AG04450 (cell line): ENCODE measurements around the gene ZFP91. TPM values are rescaled to one million over a fixed set of nuclear protein-coding genes. Genes with fewer than 3 reads are reported as not detected.

Experiments
- CTCF ChIA-PET: fragments of 300-600, 350-600 bp; formaldehyde crosslinking; extraction: SDS; loops from one replicate; lab custom pipeline; 2022; ENCODE audit warnings: antibody characterized with exemption, inconsistent platforms; lab: Charles Lee
- POLR2A ChIA-PET: fragments of 350-600 bp; formaldehyde crosslinking; extraction: SDS; loops from one replicate; lab custom pipeline; 2021; ENCODE audit warnings: antibody characterized with exemption, inconsistent platforms; lab: Yijun Ruan, JAX
- DNase-seq: peaks from one replicate; pipeline ENCODE4 v3.0.0-alpha.2; 2011; ENCODE audit warnings: low read depth, low spot score
- H3K27ac ChIP-seq: one replicate; pipeline ENCODE4 v1.5.1; 2012; ENCODE audit warnings: low read depth, low read length, control low read depth
- H3K27me3 ChIP-seq: one replicate; pipeline ENCODE4 v1.6.0; 2012; ENCODE audit warnings: low read length; ENCODE audit not compliant: control insufficient read depth, insufficient read depth
- H3K4me3 ChIP-seq: 2 replicates; pipeline ENCODE4 v1.5.1; 2011; ENCODE audit warnings: mild to moderate bottlenecking, low read depth, low read length, control low read depth
- H3K9me3 ChIP-seq: 2 replicates; pipeline ENCODE4 v1.5.1; 2012; ENCODE audit warnings: low read length; ENCODE audit not compliant: control insufficient read depth, insufficient read depth
- polyA plus RNA-seq: library from polyadenylated mRNA; depleted of rRNA; stranded (reverse); fragments of >200 nt; gene quantifications from 2 replicates; pipeline ENCODE4 v1.2.3, GENCODE V29; 2011; rRNA removed
- TF ChIP-seq, protein P1 (sequence below): IDR thresholded peaks from 2 replicates; pipeline ENCODE4 v1.5.1; 2011; ENCODE audit warnings: low read depth, low read length, control low read depth, inconsistent platforms

ZFP91 gene
- polyA plus RNA-seq, 1 experiment = 47.9 TPM

- no peak for DNase-seq
- TF ChIP-seq, protein P1, sequence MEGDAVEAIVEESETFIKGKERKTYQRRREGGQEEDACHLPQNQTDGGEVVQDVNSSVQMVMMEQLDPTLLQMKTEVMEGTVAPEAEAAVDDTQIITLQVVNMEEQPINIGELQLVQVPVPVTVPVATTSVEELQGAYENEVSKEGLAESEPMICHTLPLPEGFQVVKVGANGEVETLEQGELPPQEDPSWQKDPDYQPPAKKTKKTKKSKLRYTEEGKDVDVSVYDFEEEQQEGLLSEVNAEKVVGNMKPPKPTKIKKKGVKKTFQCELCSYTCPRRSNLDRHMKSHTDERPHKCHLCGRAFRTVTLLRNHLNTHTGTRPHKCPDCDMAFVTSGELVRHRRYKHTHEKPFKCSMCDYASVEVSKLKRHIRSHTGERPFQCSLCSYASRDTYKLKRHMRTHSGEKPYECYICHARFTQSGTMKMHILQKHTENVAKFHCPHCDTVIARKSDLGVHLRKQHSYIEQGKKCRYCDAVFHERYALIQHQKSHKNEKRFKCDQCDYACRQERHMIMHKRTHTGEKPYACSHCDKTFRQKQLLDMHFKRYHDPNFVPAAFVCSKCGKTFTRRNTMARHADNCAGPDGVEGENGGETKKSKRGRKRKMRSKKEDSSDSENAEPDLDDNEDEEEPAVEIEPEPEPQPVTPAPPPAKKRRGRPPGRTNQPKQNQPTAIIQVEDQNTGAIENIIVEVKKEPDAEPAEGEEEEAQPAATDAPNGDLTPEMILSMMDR = no peak
- H3K27ac ChIP-seq = no peak overlapping the region
- ChIA-PET POLR2A (no interaction called here), CTCF (interaction anchor here (0.9 to 1.3 kb wide), 5 partner anchors 9 to 246 kb away, joined by 3 to 4 read pairs (median 3); no protein-coding TSS in a partner anchor)
- no peak overlapping the region for H3K4me3 ChIP-seq
- H3K9me3 ChIP-seq = no peaks in the 10 kb centered on the region
- H3K27me3 ChIP-seq = no peaks in the 10 kb centered on the region
Measured at GRCh38 chr11:58659910-58660570, 81.2 kb downstream of the ZFP91 start.

Other genes with a start within 250 kb of the ZFP91 start
- not detected in 2 replicates for gene OR5B17, start 220.0 kb upstream of the ZFP91 start, polyA plus RNA-seq
- gene OR5B3, start 172.2 kb upstream of the ZFP91 start, polyA plus RNA-seq = not detected in 2 replicates
- gene OR5B2, start 150.9 kb upstream of the ZFP91 start, polyA plus RNA-seq = 0.05 TPM in 1 of 2 replicates, not detected in the other
- gene OR5B12, start 136.8 kb upstream of the ZFP91 start, polyA plus RNA-seq = not detected in 2 replicates
- not detected in 2 replicates for gene OR5B21, start 71.0 kb upstream of the ZFP91 start, polyA plus RNA-seq
- 11.5 and 12.3 TPM in 2 replicates for gene LPXN, start 3.2 kb upstream of the ZFP91 start, polyA plus RNA-seq
- gene CNTF, start 43.6 kb downstream of the ZFP91 start, polyA plus RNA-seq = 0.55 and 1.1 TPM in 2 replicates
- not detected in 2 replicates for gene GLYAT, start 152.9 kb downstream of the ZFP91 start, polyA plus RNA-seq